Dermis microvascular lymphatic vessel endothelial cell (primary cell): Measurements from ENCODE around the gene RBBP8NL. TPM values are rescaled to one million over a fixed set of nuclear protein-coding genes. Genes with fewer than 3 reads are reported as not detected.

Experiments used
- DNase-seq, 2 donors: peaks; one replicate each; pipeline versions ENCODE4 v3.0.0 to v3.0.0-alpha.2; 2010; ENCODE audit warnings: low read depth in 2 of 2
- total RNA-seq: library from RNA; depleted of rRNA; stranded (reverse); fragments of >200 nt; gene quantifications from 2 replicates; pipeline ENCODE4 v1.2.1, GENCODE V29; 2014

RBBP8NL gene
- total RNA-seq, 1 donor from 2014 or later: not detected

DNA sequence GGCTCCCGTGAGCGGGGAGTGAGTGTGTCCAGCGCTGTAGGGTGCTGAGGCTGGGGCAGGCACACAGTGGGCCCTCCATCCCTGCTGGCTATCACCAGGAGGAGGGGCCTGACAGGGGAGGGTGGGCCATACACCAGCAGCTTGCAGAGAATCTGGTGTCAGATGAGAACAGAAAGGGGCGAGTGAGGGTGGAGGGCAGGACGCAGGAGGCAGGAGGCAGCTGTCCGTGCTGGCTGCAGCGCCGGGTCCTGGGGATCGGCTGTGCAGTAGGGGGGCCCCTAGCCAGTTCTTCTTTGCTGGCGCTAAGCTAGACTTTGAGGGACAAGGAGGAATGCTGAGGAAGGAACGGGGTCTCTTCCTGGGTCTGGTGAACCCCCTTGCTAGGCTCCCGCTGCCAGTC lies 18.7 kb downstream of the RBBP8NL start:
- DNase-seq: no peak

- no peak for DNase-seq
These were observed 19.3 kb downstream of the RBBP8NL start for GRCh38 chr20:62408055-62408454.

- DNase-seq: peak; percentile 83 to 94
These were observed 19.9 kb downstream of the RBBP8NL start, which contains the start of gene CABLES2 for GRCh38 chr20:62407221-62407992. TSS of gene CABLES2 (minus strand) at chr20:62407285. CDS start at chr20:62407276, 9 bp downstream.

DNA sequence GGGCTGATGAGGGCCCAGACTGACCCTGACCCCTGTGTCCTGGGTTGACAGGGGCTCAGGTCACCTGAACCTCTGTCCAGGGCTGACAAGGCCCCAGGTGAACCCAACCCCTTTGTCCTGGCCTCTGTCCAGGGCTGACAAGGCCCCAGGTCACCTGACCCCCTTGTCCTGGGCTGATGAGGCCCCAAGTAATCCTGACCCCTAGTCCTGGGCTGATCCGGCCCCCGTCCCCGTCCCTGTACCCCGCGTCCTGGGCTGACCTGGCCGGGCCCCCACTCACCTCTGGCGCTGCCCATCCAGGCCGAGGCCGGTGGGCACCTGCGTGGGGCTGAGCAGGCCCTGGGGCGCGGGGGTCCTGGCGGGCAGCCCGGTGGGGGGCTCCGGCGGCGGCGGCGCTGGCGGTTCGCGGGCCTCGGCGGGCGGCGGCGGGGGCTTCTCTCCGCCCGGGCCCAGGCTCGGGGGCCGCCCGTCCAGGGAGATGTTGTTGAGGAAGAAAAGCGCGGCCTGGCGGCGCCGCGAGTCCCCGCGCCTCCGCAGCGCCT lies 20.6 kb downstream of the RBBP8NL start:
- no peak for DNase-seq

DNA sequence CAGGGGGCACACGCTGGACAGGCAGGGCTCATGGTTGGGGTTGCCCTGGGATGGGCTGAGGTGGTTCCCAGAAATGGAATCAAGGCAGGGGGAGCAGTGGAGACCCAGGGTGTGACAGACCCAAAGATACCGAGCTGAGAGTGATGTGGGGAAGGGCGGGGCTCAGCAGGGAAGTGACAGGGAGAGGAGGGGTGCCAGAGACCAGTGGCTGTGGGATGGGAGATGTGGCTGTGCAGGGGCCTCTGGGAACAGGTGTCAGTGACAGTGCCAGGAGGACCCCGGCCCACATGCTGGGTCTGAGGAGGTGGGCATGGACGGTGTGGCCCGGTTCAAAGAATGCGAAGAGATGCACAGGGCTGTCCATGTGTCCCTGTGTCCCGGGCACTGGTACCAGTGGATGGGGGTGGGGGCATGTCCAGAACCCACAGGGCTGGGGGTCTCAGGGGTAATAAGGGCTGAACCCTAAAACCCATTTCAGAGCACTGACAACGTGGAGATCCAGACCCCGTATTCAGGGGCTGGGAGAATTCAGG lies 21.3 kb downstream of the RBBP8NL start:
- no peak for DNase-seq

DNA sequence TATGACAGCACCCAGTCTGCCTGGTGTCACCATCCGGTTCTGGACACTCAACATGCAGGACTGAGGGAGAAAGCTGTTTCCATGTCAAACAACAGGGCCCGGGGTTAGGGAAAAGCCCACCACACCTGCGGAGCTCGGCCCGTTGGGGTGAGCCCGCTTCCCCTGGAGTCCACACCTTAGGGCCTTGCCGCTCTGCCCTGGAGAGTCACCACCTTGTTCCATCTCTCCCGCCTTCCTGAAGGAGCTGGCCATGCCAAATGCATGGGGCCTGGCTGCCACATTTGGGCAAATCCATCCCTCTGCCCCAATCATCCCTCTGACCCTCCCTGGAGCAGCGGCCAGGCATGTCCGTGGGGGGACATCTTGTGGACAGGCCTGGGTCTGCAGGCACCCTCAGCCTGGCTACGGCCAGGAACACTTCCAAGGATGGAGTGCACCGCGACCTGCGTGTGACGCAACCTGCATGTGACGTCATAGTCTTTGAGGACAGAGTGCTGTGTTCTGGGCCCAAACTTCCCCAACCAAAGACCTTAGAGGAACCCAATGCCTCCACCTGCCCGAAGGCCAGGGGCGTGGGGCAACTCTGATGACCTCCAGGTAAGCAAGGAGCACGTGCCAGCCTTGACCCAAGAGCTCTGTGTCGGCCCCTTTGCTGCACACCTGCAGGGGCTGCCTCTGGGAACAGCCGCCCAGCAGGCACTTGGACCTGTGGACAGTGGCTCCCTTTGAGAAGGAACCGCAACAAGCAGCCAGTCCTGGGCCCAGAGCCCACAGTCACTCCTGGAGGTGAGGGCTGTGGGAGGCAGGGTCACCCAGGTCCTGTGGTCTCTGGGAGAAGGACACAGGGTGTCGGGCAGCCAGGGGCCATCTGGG lies 22.0 kb downstream of the RBBP8NL start:
- DNase-seq: peak in 1 of 2 donors; percentile 48

DNA sequence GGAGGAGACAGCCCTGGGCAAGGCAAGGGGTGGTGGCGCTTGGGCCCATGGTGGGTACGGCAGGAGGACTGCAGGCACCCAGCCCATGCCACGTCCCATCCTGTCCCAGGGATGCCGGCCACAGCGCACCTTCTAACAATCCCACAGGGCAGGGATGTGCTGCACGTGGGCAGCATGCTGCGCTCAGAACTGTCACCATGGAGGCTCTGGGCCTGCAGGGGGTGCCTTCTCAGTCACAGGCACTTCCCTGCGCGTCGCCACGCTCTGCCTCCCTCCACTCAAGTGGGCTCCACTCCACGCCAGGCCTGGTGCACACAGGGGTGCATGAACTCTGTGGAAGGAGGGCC lies 22.6 kb downstream of the RBBP8NL start:
- DNase-seq: no peak

DNA sequence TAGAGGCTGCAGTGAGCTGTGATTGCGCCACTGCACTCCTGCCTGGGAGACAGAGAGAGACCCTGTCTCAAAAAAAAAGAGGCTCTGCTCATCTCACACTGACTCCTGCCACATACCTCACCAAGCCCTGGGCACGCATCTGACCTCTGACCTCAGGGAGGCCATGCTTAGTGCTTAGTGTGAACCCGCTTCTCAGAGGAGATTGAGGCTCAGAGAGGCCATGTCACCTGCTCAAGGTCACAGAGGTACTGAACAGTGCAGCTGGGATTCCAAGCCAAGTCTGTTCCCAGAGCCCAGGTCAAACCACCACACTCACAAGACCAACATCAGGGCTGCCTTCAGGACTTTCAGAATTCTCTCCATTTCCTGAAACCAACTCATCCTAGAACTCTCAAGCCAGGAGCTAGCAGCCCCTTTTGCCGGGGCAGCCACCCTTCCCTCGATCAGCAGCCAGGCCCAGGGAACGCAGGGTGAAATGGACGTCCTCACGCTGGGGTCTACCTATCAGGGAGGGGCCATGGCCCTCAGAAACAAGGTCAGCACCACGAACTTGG lies 23.1 kb downstream of the RBBP8NL start:
- no peak for DNase-seq

GRCh38 chr20:62403331-62403730 lies 24.0 kb downstream of the RBBP8NL start:
- DNase-seq: no peak

DNA sequence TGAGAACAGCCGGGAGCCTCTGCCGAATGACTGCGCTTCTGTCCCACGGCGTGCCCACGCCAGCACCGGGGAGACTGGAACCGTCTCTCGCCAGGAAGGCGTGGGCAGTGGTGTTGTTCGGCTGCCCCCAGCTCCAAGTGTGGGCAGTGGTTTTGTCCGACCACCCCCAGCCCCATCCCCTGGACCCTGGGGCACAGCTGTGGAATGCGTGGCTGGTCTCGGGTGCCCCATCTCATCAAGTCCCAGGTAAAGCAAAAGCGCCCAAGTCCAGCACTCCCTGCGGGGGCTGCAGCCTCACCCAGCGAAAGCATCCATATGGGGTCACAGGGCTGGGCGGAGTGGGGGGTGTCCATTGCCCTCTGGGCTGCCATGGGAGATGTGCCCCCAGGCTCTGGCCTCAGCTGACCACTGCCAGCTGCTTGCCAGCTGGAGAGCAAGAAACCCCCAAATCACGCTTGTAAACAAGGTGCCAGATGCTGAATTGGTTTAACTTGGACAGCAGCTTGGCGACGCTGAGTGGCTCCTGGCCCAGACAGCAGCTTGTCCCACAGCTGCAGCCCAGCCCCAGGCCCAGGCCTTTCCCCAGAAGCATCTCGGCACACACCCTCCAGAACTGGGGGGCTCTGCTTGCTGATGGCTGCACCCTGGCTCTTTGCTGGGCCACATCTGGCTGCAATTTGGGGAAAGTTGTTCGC lies 24.7 kb downstream of the RBBP8NL start:
- DNase-seq: no peak

DNA sequence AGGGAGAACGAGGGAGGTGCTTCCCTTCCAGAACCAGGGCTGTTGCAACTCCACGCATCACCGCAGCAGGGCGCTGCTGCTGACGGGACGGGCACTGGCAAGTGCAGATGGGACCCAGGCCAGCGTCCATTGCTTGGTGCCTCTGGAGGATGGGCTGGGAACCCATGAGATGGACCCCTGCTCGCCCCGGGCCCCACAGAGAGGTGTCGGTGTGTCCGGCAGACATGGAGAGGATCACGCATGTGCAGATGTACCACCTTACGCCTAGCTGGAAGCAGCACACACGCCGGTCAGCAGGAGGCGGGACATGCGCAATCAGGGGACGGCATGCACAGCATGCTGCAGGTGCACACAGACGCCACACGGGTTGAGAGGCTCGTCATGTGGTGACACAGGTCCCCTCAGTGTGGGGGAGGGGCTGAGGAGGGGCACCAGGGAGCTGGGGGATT lies 26.0 kb downstream of the RBBP8NL start:
- DNase-seq: no peak

- DNase-seq: no peak
These were observed 26.8 kb downstream of the RBBP8NL start for GRCh38 chr20:62400541-62400940.

DNA sequence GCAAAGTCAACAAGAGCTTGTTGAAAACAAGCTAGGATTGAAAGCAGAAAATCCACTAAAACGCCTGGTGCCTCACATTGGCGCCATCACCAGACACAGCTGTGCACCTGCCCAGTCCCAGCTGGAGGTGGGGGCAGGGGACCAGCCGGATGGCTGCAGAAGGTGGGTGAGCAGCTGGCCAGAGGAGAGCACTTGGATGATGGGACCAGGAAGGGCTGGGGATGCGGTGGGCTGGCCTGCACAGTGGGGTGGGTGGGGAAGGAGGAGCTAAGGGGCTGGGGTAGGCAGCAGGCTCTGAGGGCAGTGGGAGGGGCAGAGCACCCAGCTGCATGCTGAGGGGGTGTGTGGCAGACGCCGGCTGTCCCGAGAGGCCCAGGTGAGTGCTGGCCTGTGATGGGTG lies 27.3 kb downstream of the RBBP8NL start:
- no peak for DNase-seq

GRCh38 chr20:62398120-62398821 lies 29.1 kb downstream of the RBBP8NL start:
- no peak for DNase-seq

GRCh38 chr20:62396367-62397239 lies 30.7 kb downstream of the RBBP8NL start:
- DNase-seq: peak in 1 of 2 donors; percentile 32

DNA sequence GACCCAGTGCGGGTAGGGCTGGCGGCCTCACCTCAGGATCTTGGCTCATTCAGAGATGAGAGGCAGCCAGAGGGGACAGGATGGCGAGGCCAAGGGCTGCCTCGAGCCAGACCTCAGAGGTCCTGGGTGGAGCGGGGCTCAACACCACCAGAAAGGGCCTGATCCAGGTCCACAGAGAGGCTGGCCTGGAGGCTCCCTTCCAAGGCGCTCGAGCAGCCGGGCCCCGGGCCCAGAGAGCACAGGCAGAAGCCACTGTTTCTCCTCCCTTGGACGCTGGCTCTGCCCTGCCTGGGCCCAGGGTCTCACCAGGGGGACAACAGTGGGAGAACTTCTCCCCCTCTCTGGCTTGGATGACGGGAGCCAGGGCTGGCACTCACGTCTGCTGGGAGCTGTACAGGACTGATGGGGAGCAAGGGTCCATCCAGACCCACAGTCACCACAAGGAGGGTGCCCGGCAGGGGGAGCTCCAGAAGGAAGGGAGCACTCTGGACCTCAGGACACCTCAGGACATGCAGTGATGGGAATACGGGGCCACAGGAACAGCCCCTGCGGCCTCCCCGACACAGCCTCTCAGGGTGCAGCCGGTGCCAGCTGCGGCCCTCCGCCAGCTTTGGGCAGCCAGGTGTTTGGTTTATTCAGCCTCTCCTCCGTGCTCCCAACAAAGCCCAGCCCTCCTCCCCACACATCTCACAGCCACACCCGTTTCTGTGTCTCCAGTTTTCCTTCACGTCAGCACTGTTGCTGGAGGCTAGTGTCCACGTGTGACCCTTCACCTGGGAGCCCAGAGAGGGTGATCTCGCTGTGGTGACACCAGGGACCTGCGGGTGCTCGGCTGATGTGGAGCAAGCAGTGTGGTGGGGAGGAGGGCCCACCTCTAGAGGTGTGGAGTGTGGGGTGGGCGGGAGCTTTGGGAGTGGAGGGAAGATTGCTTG lies 31.8 kb downstream of the RBBP8NL start:
- no peak for DNase-seq

- DNase-seq: no peak
These were observed 32.8 kb downstream of the RBBP8NL start for GRCh38 chr20:62394248-62395245.
